ENCODE results near the gene THSD1. TPM values are rescaled to one million over a fixed set of nuclear protein-coding genes. Genes with fewer than 3 reads are reported as not detected.

THSD1 gene
- total RNA-seq, 1 donor from 2014 or later = 0.39 TPM

DNA sequence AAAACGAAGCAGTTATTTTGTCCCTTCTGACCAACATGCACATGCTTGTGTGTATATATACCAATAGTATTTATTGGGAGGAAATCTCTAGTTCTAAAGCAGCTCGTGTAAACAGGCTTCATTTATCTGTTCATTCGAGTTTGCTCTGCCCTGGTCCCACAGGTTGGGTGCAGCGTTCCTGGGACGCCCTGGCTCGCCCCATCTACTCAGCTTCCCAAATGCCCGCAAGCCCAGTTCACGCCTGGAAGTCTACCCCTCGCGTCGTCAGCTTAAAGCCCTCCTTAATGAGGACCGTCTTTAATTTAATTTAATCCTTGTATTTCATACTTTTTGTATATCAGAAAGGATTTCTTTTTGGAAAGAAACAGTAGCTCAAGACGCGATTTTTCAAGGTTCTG lies 604 bp downstream of the THSD1 start:
- H3K4me1 Mint-ChIP-seq (ENCODE audit: low read depth) = peaks cover 14% of the 10 kb centered on the region

GRCh38 chr13:52399708-52400107 lies 6.3 kb downstream of the THSD1 start:
- Mint-ChIP-seq H3K4me3 (ENCODE audit: low read depth) (no peak overlapping the region), H3K4me1 (ENCODE audit: low read depth) (peaks cover 6% of the 10 kb centered on the region), H3K9me3 (no peaks in the 10 kb centered on the region)

More for the DNA sequence above, 604 bp downstream of the THSD1 start:
- H3K4me3 Mint-ChIP-seq (ENCODE audit: low read depth) = peak overlapping the region; percentile 66
- no peak overlapping the region for H3K27ac Mint-ChIP-seq
- no peaks in the 10 kb centered on the region for H3K36me3 Mint-ChIP-seq (ENCODE audit: low read depth)
- no peaks in the 10 kb centered on the region for H3K9me3 Mint-ChIP-seq
- intact Hi-C loops (cut with micrococcal nuclease) = no loop called here
- no peak for DNase-seq (ENCODE audit: low spot score)
- peaks cover 25% of the 10 kb centered on the region for H3K27me3 Mint-ChIP-seq (ENCODE audit: low read depth)

DNA sequence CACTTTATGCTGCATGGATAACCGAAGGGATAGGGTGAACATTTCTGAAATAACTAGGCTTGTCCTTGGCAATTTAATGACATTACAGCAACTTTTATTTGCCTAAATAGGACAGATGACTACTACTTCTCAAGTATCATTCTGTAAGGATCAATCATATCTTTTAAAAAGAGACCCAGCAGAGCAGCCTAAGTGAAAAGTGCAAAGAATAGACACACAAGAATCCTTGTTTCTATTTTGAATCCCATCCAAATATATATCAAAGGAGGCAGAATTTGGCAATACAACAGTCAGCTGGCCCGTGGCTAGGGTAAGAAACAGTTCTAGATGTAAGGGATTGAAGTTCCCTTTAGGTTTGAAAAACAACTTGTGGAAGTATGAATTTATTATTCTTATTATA lies 6.9 kb downstream of the THSD1 start:
- no peaks in the 10 kb centered on the region for H3K4me1 Mint-ChIP-seq (ENCODE audit: low read depth)
- no peaks in the 10 kb centered on the region for H3K36me3 Mint-ChIP-seq (ENCODE audit: low read depth)
- H3K4me3 Mint-ChIP-seq (ENCODE audit: low read depth) = no peak overlapping the region
- intact Hi-C loops (cut with micrococcal nuclease) = no loop called here
- H3K27me3 Mint-ChIP-seq (ENCODE audit: low read depth) = peaks cover 18% of the 10 kb centered on the region
- DNase-seq (ENCODE audit: low spot score) = no peak
- no peaks in the 10 kb centered on the region for H3K9me3 Mint-ChIP-seq
- H3K27ac Mint-ChIP-seq = no peak overlapping the region

More at GRCh38 chr13:52399708-52400107, 6.3 kb downstream of the THSD1 start:
- intact Hi-C loops (cut with micrococcal nuclease) = no loop called here
- H3K36me3 Mint-ChIP-seq (ENCODE audit: low read depth) = no peaks in the 10 kb centered on the region
- DNase-seq (ENCODE audit: low spot score) = no peak
- H3K27ac Mint-ChIP-seq = no peak overlapping the region
- H3K27me3 Mint-ChIP-seq (ENCODE audit: low read depth) = peaks cover 24% of the 10 kb centered on the region

- H3K36me3 Mint-ChIP-seq (ENCODE audit: low read depth) = no peaks in the 10 kb centered on the region
- peaks cover 7% of the 10 kb centered on the region for H3K27me3 Mint-ChIP-seq (ENCODE audit: low read depth)
- no peaks in the 10 kb centered on the region for H3K9me3 Mint-ChIP-seq
- no peak for DNase-seq (ENCODE audit: low spot score)
- H3K4me3 Mint-ChIP-seq (ENCODE audit: low read depth) = no peak overlapping the region
- intact Hi-C loops (cut with micrococcal nuclease) = no loop called here
- no peaks in the 10 kb centered on the region for H3K4me1 Mint-ChIP-seq (ENCODE audit: low read depth)
- H3K27ac Mint-ChIP-seq = no peak overlapping the region
Observed at GRCh38 chr13:52395704-52396103, 10.3 kb downstream of the THSD1 start.

DNA sequence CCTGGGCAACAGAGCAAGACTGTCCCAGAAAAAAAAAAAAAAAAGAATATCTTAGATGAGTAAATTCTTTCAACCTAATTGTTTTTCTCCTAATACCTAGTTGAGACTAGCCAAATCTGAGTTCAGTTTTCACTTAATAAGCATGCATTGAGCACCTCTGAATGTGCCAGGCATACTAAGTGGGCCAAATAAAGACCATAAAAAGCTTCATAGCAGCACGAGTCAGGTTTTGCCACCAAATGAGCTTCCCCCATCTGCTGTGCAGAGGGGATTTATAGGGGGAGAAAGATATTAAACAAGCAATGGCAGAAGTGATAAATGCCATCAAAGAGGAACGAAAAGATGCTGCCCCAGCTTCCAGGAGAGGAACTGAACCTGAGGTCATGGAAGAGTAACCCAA lies 11.4 kb downstream of the THSD1 start:
- H3K9me3 Mint-ChIP-seq = no peaks in the 10 kb centered on the region
- H3K4me1 Mint-ChIP-seq (ENCODE audit: low read depth) = no peaks in the 10 kb centered on the region
- H3K27me3 Mint-ChIP-seq (ENCODE audit: low read depth) = peaks cover 4% of the 10 kb centered on the region
- no peak overlapping the region for H3K4me3 Mint-ChIP-seq (ENCODE audit: low read depth)
- no peak overlapping the region for H3K27ac Mint-ChIP-seq
- H3K36me3 Mint-ChIP-seq (ENCODE audit: low read depth) = no peaks in the 10 kb centered on the region
- no peak for DNase-seq (ENCODE audit: low spot score)
- intact Hi-C loops (cut with micrococcal nuclease) = no loop called here

DNA sequence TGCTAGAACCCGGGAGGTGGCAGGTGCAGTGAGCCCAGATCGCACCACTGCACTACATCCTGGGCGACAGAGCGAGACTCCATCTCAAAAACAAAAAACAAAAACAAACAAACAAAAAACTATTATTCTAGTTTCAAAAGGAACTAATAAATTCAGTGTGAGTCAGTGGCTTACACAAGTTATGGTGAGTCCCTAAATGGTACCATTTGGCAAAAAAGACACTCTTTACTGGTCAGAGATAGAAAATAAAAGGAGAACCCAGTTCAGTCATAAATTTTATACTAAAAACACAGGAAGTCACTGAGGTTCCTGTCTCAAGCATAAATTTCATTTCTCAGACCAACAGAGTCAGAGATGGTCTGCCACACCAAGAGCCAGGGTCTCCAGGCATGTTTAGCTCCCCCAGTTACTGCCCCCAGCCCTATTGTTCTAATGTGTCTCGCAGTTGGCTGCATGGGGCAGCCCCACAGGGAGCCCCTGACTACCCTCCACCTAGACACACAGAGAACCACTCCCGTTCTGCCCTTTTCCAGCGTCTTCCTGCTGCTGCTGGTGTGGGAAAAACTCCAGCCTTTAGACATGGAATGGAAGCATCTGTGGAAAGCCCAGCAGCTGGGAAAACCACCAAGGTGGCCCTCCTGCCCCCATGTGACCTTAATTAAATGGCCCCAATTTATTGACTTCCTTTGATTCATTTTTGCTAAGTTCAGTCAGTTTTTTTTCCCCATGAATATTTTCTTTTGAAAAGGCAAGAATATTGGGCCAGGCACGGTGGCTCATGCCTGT lies 12.2 kb downstream of the THSD1 start:
- Mint-ChIP-seq H3K4me1 (ENCODE audit: low read depth) (no peaks in the 10 kb centered on the region), H3K4me3 (ENCODE audit: low read depth) (no peak overlapping the region), H3K27me3 (ENCODE audit: low read depth) (peaks cover 4% of the 10 kb centered on the region), H3K36me3 (ENCODE audit: low read depth) (no peaks in the 10 kb centered on the region), H3K9me3 (no peaks in the 10 kb centered on the region), H3K27ac (no peak overlapping the region)
- DNase-seq (ENCODE audit: low spot score) = no peak
- intact Hi-C loops (cut with micrococcal nuclease) = no loop called here

- no peak for DNase-seq (ENCODE audit: low spot score)
- H3K4me3 Mint-ChIP-seq (ENCODE audit: low read depth) = no peak overlapping the region
- intact Hi-C loops (cut with micrococcal nuclease) = no loop called here
- no peaks in the 10 kb centered on the region for H3K4me1 Mint-ChIP-seq (ENCODE audit: low read depth)
- no peaks in the 10 kb centered on the region for H3K36me3 Mint-ChIP-seq (ENCODE audit: low read depth)
- H3K27me3 Mint-ChIP-seq (ENCODE audit: low read depth) = no peaks in the 10 kb centered on the region
- no peak overlapping the region for H3K27ac Mint-ChIP-seq
- H3K9me3 Mint-ChIP-seq = no peaks in the 10 kb centered on the region
Observed at GRCh38 chr13:52387721-52388120, 18.3 kb downstream of the THSD1 start.

GRCh38 chr13:52385870-52386269 lies 20.1 kb downstream of the THSD1 start:
- Mint-ChIP-seq H3K27me3 (ENCODE audit: low read depth) (no peaks in the 10 kb centered on the region), H3K4me1 (ENCODE audit: low read depth) (no peaks in the 10 kb centered on the region), H3K36me3 (ENCODE audit: low read depth) (no peaks in the 10 kb centered on the region), H3K4me3 (ENCODE audit: low read depth) (no peak overlapping the region), H3K9me3 (no peaks in the 10 kb centered on the region), H3K27ac (no peak overlapping the region)
- DNase-seq (ENCODE audit: low spot score) = no peak
- intact Hi-C loops (cut with micrococcal nuclease) = no loop called here

DNA sequence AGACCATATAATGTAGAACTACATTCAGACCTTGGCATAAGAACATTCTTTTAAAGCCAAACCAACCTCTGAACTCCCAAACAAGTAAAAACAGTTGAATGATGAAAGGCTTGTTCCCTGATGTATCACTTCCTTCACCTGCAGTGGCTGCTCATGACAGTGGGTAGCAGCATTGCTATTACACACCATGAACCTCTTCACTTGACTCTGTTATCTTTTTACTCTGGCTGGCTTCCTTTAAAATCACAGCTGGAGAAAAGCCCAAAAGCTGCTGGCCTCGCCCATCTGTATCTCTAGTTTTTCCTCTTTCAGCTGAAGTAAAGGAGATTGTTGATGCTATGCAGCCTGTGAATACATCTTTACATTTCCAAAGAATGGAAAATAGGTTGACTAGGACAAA lies 22.6 kb downstream of the THSD1 start:
- Mint-ChIP-seq H3K4me1 (ENCODE audit: low read depth) (no peaks in the 10 kb centered on the region), H3K9me3 (no peaks in the 10 kb centered on the region), H3K27me3 (ENCODE audit: low read depth) (no peaks in the 10 kb centered on the region), H3K4me3 (ENCODE audit: low read depth) (no peak overlapping the region), H3K27ac (no peak overlapping the region), H3K36me3 (ENCODE audit: low read depth) (no peaks in the 10 kb centered on the region)
- intact Hi-C loops (cut with micrococcal nuclease) = no loop called here
- DNase-seq (ENCODE audit: low spot score) = no peak

DNA sequence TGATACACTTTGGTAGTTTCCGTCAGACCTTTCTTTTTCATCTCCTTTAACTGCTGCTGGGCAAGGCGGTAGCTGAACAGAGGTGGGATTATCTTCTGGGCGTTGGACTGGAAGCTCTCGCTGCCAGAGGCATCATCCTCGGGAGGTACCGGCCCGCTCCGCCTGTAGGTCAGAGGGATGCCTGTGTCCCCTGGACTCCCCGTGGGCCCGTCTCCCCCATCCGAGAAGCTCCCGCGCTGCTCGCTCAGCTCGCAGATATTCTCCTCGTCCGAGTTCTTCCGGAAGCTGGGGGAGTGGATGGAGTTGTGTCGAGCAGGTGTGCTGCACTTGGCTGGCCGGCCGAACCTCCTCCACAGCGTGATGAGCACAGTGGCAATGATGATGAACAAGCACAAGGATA lies 27.7 kb downstream of the THSD1 start:
- Mint-ChIP-seq H3K27me3 (ENCODE audit: low read depth) (no peaks in the 10 kb centered on the region), H3K4me3 (ENCODE audit: low read depth) (no peak overlapping the region), H3K27ac (no peak overlapping the region), H3K36me3 (ENCODE audit: low read depth) (no peaks in the 10 kb centered on the region), H3K4me1 (ENCODE audit: low read depth) (no peaks in the 10 kb centered on the region), H3K9me3 (no peaks in the 10 kb centered on the region)
- DNase-seq (ENCODE audit: low spot score) = no peak
- intact Hi-C loops (cut with micrococcal nuclease) = no loop called here

DNA sequence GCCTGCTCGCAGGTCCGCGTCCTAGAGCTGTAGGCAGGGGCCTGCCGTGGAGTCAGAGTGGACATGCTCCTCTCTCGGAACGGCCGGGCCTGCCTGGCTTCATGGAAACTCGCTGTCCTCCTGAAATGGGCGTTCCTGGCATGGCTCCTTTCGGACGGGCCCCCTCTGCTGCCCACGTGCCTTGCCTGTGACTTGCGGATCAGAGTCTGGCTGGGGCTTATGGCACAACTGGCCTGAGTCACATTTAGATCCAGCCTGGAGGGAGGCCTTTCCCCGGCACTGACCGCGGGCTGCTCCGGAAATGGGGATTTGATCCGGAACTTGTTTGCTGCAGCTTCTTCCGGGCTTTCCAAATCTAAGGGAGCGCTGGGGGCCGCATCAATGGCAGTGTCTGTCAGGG lies 28.1 kb downstream of the THSD1 start:
- no peak for DNase-seq (ENCODE audit: low spot score)
- no peaks in the 10 kb centered on the region for H3K27me3 Mint-ChIP-seq (ENCODE audit: low read depth)
- H3K36me3 Mint-ChIP-seq (ENCODE audit: low read depth) = no peaks in the 10 kb centered on the region
- no peaks in the 10 kb centered on the region for H3K9me3 Mint-ChIP-seq
- H3K27ac Mint-ChIP-seq = no peak overlapping the region
- H3K4me1 Mint-ChIP-seq (ENCODE audit: low read depth) = no peaks in the 10 kb centered on the region
- intact Hi-C loops (cut with micrococcal nuclease) = no loop called here
- H3K4me3 Mint-ChIP-seq (ENCODE audit: low read depth) = no peak overlapping the region

DNA sequence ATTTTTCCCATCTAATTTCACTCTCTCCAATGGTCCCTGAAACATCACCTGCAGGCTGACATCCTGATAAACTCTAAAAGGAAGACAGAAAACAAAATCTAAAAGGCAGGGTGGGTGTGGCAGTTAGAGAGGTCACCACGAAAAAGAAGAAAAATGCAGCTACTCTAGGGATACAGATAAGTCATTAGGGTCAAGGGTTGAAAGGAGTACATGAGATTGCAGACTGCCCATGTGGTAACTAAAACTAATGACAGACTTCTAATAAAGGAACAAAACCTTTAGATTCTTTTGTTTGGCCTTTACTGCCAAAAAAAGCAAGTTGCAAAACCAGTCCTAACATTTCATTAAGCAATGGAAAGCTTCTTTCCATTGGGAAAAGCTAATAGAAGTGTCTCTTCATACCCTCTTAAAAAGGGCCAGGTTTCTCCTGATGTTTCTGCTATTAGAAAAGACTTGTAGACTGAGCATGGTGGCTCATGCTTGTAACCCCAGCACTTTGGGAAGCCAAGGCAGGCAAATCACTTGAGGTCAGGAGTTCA lies 31.0 kb downstream of the THSD1 start:
- DNase-seq (ENCODE audit: low spot score) = no peak
- no peaks in the 10 kb centered on the region for H3K9me3 Mint-ChIP-seq
- intact Hi-C loops (cut with micrococcal nuclease) = no loop called here
- no peak overlapping the region for H3K4me3 Mint-ChIP-seq (ENCODE audit: low read depth)
- no peak overlapping the region for H3K27ac Mint-ChIP-seq
- H3K27me3 Mint-ChIP-seq (ENCODE audit: low read depth) = no peaks in the 10 kb centered on the region
- no peaks in the 10 kb centered on the region for H3K4me1 Mint-ChIP-seq (ENCODE audit: low read depth)
- no peaks in the 10 kb centered on the region for H3K36me3 Mint-ChIP-seq (ENCODE audit: low read depth)

GRCh38 chr13:52374389-52374788 lies 31.6 kb downstream of the THSD1 start:
- H3K27ac Mint-ChIP-seq = no peak overlapping the region

More at GRCh38 chr13:52374389-52374788, 31.6 kb downstream of the THSD1 start:
- no peak overlapping the region for H3K4me3 Mint-ChIP-seq (ENCODE audit: low read depth)
- no peaks in the 10 kb centered on the region for H3K9me3 Mint-ChIP-seq
- H3K36me3 Mint-ChIP-seq (ENCODE audit: low read depth) = no peaks in the 10 kb centered on the region
- H3K27me3 Mint-ChIP-seq (ENCODE audit: low read depth) = no peaks in the 10 kb centered on the region
- no peaks in the 10 kb centered on the region for H3K4me1 Mint-ChIP-seq (ENCODE audit: low read depth)
- no peak for DNase-seq (ENCODE audit: low spot score)
- intact Hi-C loops (cut with micrococcal nuclease) = no loop called here
